HG03066 (cell line): ENCODE measurements around the gene LCN12.
A peak's percentile ranks its signal among the peaks of the same experiment; 100 is the strongest.

Source experiments
- ATAC-seq: cut with Tn5 transposase; IDR thresholded peaks from one replicate; pipeline ENCODE4 v1.9.1; 2021; ENCODE audit warnings: low read depth; ENCODE audit not compliant: unreplicated experiment

Gene LCN12

GRCh38 chr9:136984464-136985026 is 32.5 kb downstream of the LCN12 start:
- ATAC-seq = no peak

- no peak for ATAC-seq
Measured at GRCh38 chr9:136985027-136985602, 33.0 kb downstream of the LCN12 start.

- no peak for ATAC-seq
Measured at GRCh38 chr9:136985853-136986252, 33.8 kb downstream of the LCN12 start.

DNA sequence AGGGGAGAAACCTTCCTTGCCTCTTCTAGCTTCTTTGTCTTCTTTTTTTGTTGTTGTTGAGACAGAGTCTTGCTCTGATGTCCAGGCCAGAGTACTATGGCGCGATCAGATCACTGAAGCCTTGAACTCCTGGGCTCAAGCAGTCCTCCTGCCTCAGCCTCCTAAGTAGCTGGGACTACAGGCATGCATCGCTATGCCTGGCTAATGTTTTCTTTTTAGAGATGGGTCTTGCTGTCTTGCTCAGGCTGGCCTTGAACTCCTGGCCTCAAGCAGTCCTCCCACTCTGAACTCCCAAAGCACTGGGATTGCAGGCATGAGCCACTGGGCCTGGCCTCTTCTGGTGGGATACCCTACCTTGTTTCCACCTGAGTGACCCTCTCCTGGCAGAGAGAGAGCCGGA is 36.8 kb downstream of the LCN12 start:
- no peak for ATAC-seq

GRCh38 chr9:136990242-136990911 is 38.3 kb downstream of the LCN12 start:
- ATAC-seq = no peak

- peak; percentile 77 for ATAC-seq
Measured at GRCh38 chr9:136991993-136992818, 40.1 kb downstream of the LCN12 start, which contains the start of gene PAXX. Gene PAXX, plus strand, starts transcription at chr9:136992422. Its CDS starts 22 bp downstream, at chr9:136992444.

GRCh38 chr9:136992819-136993369 is 40.8 kb downstream of the LCN12 start:
- ATAC-seq = no peak

GRCh38 chr9:136994180-136994887 is 42.3 kb downstream of the LCN12 start:
- ATAC-seq = no peak

DNA sequence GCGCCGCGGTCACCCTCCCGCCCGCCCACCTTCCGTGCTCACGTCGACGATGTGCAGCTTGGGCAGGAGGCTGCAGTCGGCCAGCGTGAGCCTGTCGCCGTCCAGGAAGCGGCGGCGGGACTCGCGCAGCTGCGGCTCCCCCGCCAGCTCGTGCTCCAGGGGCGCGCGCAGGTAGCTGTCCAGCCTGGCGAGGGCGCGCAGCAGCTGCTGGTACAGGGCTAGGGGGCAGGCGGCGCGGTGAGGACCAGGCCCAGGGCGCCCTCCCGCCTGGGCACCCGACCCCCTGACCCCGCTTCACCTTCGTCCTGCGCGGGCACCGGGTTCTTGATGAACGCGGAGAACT is 42.8 kb downstream of the LCN12 start:
- no peak for ATAC-seq

DNA sequence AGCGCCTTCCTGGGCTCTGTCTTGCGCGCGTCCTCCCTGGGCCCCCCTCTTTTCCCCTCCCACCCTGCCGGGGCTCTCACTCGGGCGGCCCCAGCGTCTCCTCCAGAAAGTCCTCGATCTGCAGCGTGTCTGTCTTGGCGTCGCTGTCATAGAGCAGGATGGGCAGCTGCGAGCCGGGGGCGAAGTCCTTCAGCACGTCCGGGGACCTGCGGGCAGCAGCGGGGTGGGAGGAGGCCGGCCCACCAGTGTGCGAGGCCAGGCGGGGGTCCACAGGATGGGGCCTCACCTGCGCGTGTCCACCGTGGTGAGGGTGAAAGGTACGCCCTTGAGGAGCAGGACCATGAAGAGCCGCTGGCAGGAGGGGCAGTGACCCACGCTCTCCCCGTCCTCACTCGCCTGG is 43.3 kb downstream of the LCN12 start:
- ATAC-seq = no peak

- no peak for ATAC-seq
Measured at GRCh38 chr9:136995772-136996311, 43.8 kb downstream of the LCN12 start.

DNA sequence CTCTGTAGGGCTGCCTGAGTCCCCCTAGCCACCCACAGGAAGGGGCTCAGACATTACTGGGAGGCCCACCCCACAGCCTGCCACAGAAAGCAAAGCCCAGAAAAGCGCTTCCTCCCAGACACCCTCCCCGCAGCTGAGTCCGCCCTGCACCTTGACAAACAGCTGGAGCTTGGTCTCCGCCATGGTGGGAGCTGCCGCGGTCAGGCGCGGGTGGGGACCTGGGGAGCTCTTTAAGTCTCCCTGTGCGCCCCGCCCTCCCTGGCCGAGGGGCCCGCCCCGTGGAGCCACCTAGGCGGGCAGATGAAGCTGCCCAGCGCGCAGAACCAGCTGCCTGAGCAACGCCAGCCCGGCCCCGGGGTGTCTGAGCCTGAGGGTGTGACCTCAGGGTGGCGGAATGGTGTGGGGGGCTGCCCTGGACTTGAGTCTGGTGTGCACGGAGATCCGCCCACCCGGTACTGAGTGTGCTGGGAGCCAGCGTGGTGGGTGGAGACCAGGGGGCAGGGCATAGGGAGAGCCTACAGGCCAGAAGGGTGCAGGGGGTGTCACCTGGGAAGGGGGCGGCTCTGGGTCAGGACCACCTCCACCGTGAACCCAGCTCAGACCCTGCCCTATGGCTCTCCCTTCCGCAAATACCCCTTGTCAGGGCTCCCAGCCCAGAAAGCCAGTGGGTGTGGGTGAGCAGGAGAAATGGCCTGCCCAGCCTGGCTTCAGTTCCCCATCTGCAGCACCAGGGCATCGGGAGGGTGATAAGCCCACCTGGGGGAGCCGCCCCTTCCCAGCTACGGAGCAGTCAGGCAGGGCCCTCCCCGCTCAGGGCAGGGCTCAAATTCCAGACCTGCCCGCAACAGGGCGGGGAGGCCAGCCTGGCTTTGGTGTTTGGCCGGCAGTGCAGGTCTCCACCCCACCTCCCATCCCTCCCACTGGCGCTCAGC is 44.6 kb downstream of the LCN12 start, which contains the start of gene CLIC3:
CLIC3 (minus strand) TSS at position 208 of the 932 bp plus-strand sequence; CDS start at position 183, 25 bp downstream.
- ATAC-seq = no peak

DNA sequence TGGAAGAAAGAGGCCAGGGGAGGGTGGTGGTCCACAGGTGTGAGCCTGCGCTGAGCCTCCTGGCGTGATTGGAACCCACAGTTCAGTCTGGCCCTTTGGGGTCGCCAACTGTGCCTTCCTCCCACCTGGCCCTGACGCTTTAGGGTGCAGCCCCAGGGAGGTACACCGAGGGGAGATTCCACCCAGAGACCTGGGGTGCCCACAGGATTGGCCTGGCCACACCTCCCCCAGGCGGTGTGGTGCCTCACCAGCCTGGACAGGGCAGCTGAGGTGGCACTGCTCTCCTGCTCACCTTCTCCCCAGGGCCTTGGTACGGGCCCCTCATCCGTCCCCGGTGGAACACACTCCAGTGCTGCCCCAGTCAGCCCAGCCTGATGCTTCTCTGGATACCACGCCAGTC is 45.3 kb downstream of the LCN12 start:
- no peak for ATAC-seq

DNA sequence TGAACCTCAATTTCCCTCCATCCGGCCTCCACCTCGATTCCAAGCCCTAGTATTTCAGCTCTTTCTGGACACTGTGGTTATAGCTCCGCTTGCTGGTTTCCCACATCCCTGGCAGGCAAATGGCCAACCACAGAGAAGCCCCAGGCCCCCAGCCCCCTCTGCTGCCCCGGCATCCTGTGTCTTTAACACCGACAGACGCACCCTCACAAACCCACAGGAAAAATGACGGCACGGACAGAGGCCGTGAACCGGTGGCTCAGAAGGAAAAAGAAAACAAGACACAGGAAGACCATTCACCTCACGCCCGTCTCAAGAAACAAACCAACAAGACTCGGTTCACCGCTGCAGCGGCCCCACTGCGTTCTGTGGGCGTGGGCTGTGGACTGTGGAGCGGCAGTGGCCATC is 45.8 kb downstream of the LCN12 start:
- ATAC-seq = no peak

DNA sequence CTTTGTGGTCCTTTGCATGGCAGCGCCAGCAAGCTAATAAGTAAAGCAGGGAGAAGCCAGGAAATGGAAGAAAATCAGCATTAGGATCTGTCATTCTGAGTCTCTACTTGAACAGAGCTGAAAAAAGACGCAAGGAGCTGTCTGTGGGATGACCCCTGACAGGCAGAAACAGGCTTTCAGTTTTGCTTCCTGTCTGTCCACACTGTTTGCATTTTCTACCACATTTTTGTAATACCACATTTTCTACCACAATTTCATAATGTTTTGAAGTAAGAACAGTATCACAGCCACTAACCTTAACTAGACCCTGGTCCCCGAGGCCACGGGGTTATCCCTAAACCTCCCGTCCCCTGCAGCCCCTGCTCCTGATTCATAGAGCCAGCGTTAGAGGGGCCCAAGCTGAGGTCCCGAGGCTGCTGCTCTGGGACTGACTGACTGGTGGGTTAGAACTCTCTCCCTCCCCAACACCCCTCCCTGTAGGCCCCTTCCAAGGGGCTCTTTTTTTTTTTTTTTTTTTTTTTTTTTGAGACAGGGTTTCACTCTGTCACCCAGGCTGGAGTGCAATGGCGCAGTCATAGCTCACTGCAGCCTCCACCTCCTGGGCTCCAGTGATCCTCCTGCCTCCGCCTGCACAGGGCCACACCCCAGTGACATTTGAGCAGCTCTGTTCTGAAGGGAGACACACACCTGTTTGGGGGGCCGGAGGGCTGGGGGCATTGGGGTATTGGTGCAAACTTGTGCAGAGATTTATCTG is 48.3 kb downstream of the LCN12 start:
- peak; percentile 80 for ATAC-seq

DNA sequence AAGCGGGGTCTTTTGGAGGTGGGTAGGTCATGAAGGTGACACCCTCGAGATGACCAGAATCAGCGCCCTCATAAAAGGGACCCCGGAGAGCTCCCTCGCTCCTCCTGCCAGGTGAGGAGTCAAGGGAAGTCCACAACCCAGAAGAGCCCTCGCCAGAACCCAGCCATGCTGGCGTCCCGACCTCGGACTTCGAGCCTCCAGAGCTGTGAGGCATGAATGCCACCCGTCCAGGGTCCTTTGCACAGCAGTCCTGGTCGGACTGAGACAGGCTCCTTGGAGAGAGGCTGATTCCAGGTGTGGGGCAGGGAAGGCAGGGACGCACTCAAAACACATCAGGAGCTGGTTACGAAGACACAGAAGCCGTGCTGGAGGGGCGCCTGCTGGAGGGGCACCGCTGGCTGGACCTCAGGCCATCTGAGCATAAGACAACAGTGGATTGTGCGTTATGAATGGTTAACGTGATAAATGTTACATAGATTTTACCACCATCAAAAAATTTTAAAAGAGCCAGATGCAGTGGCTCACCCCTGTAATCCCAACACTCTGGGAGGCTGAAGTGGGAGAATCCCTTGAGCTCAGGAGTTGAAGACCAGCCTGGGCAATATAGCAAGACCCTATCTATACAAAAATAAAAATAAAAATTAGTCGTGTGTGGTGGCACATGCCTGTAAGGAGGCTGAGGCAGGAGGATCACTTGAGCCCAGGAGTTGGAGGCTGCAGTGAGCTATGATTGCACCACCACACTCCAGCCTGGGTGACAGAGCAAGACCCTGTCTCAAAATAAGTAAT is 50.0 kb downstream of the LCN12 start:
- no peak for ATAC-seq

GRCh38 chr9:137002646-137003041 is 50.6 kb downstream of the LCN12 start:
- no peak for ATAC-seq
